ENCODE measurements around the gene MYO7B. TPM values are rescaled to one million over a fixed set of nuclear protein-coding genes. Genes with fewer than 3 reads are reported as not detected.
A peak's percentile ranks its signal among the peaks of the same experiment; 100 is the strongest.

Gene MYO7B
- total RNA-seq, 4 donors from 2014 or later, result 0.12 to 1.3 (median 0.42) TPM

- TF ChIP-seq CTCF (IDR thresholded peaks at IDR 0.05), result no peak
- DNase-seq (ENCODE audit: low spot score), result no peak
- no peak for ATAC-seq (ENCODE audit: low FRiP score)
Measured at GRCh38 chr2:127620866-127621265, 85.4 kb downstream of the MYO7B start.

- no peak for DNase-seq (ENCODE audit: low spot score)
- no peak for TF ChIP-seq CTCF (IDR thresholded peaks at IDR 0.05)
- no peak for ATAC-seq (ENCODE audit: low FRiP score)
Measured at GRCh38 chr2:127621981-127622431, 86.5 kb downstream of the MYO7B start.

- no peak for DNase-seq (ENCODE audit: low spot score)
- ATAC-seq (ENCODE audit: low FRiP score), result no peak
- no peak for TF ChIP-seq CTCF (IDR thresholded peaks at IDR 0.05)
Measured at GRCh38 chr2:127622561-127623387, 87.3 kb downstream of the MYO7B start.

- TF ChIP-seq CTCF (IDR thresholded peaks at IDR 0.05), result no peak
- DNase-seq (ENCODE audit: low spot score), result peak; percentile 10
- ATAC-seq (ENCODE audit: low FRiP score), result no peak
Measured at GRCh38 chr2:127623388-127624319, 88.2 kb downstream of the MYO7B start.

GRCh38 chr2:127624320-127624755, 88.9 kb downstream of the MYO7B start:
- no peak for TF ChIP-seq CTCF (IDR thresholded peaks at IDR 0.05)
- ATAC-seq (ENCODE audit: low FRiP score) (no peak), DNase-seq (ENCODE audit: low spot score) (no peak)

DNA sequence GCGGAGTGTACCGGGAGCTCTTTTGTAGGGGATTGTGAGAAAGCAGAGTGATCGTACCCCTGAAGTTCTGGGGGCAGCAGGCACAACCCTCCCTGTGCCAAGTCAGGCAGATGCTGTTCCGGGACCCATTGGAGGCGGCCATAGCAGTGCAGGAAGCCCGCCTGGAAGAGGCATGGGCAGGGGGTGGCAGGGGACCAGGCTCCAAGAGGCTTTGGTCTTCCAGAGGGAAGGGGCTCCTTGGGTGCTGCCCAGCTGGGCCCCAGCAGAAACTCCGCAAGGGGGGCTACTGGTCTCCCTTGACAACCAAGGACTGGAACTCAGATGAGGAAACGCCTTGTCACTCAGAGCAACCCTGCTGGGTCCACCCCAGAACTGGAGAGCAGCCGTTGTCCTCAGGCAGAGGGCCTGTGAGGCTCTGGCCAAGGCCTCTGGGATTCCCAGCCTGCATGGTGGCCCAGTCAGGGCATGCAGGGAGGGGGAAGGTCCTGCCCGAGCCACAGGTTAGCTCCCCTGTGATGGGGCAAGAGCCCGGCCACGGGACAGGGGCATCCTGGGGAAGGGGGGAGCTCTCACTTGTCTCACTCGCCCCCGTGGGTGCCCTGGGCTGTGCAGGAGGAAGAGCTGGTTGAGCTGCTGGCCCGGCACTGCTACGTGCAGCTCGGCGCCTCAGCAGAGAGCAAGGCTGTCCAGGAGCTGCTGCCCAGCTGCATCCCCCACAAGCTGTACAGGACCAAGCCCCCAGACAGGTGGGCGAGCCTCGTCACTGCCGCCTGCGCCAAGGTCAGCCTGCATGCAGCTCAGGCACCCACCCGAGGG, 89.5 kb downstream of the MYO7B start:
- ATAC-seq (ENCODE audit: low FRiP score) (no peak), DNase-seq (ENCODE audit: low spot score) (no peak)
- no peak for TF ChIP-seq CTCF (IDR thresholded peaks at IDR 0.05)

All from omental fat pad (tissue), 4 donors.